ENCODE data around the gene RNGTT.

RNGTT gene

DNA sequence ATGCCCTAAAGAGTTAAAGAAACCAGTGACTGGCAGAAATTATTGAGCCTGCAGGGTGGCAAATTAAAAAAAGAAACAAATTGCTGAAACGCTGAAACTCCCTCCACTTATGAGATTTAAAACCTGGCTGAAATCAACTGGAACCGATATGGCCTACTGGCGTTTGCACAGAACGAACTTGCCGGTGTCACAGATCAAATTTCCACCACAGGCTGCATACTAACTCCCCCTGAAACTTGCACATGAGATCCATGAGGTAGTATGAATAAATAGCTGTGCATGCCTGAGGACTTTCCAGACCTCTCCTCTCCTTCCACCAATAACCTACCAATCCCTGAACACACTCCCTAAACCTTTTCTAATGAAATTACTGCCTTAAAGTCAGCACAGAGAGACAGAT lies 150.4 kb downstream of the RNGTT start:
- TF ChIP-seq, protein P1, sequence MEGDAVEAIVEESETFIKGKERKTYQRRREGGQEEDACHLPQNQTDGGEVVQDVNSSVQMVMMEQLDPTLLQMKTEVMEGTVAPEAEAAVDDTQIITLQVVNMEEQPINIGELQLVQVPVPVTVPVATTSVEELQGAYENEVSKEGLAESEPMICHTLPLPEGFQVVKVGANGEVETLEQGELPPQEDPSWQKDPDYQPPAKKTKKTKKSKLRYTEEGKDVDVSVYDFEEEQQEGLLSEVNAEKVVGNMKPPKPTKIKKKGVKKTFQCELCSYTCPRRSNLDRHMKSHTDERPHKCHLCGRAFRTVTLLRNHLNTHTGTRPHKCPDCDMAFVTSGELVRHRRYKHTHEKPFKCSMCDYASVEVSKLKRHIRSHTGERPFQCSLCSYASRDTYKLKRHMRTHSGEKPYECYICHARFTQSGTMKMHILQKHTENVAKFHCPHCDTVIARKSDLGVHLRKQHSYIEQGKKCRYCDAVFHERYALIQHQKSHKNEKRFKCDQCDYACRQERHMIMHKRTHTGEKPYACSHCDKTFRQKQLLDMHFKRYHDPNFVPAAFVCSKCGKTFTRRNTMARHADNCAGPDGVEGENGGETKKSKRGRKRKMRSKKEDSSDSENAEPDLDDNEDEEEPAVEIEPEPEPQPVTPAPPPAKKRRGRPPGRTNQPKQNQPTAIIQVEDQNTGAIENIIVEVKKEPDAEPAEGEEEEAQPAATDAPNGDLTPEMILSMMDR (IDR thresholded peaks at IDR 0.05) = no peak

- TF ChIP-seq, protein P1 (IDR thresholded peaks at IDR 0.05) = no peak
These were observed 152.7 kb downstream of the RNGTT start for GRCh38 chr6:88810701-88811100.

GRCh38 chr6:88810089-88810488 lies 153.3 kb downstream of the RNGTT start:
- TF ChIP-seq, protein P1 (IDR thresholded peaks at IDR 0.05) = no peak

- TF ChIP-seq, protein P1 (IDR thresholded peaks at IDR 0.05) = no peak
These were observed 155.0 kb downstream of the RNGTT start for GRCh38 chr6:88808381-88808780.

- TF ChIP-seq, protein P1 (IDR thresholded peaks at IDR 0.05) = no peak
These were observed 155.8 kb downstream of the RNGTT start for GRCh38 chr6:88807622-88808021.

- TF ChIP-seq, protein P1 (IDR thresholded peaks at IDR 0.05) = no peak
These were observed 156.7 kb downstream of the RNGTT start for GRCh38 chr6:88806728-88807127.

GRCh38 chr6:88804701-88805100 lies 158.7 kb downstream of the RNGTT start:
- TF ChIP-seq, protein P1 (IDR thresholded peaks at IDR 0.05) = no peak

GRCh38 chr6:88785478-88785877 lies 177.9 kb downstream of the RNGTT start:
- TF ChIP-seq, protein P1 (IDR thresholded peaks at IDR 0.05) = no peak
